Left ventricle myocardium superior (tissue), 1 donor: ENCODE measurements around the gene PXK. TPM values are rescaled to one million over a fixed set of nuclear protein-coding genes. Genes with fewer than 3 reads are reported as not detected.

ENCODE experiments used
- ATAC-seq: fragments of 200-7000 bp; cut with Tn5 transposase; one replicate; pipeline ENCODE4 v1.9.1; 2020; ENCODE audit warnings: mild to moderate bottlenecking, moderate library complexity
- DNase-seq: peaks from one replicate; pipeline ENCODE4 v3.0.0-alpha.2; 2020
- intact Hi-C: fragments of 100-400 bp; cut with micrococcal nuclease; formaldehyde crosslinking; loops from one replicate; pipeline ENCODE4 v1.11.0; 2022
- total RNA-seq: library from RNA; stranded (reverse); fragmentation: NEBNext Ultra II Directional; extraction: Animal tissue kit (Norgen Biotek cat#: 25700); gene quantifications from one replicate; pipeline ENCODE4 v1.2.1, GENCODE V29; 2021
- donor health status: DM: no; HTN: yes; CAD: no; lungs with severe emphysema.

The PXK gene
- total RNA-seq, 1 donor from 2014 or later, result 12.9 TPM

DNA sequence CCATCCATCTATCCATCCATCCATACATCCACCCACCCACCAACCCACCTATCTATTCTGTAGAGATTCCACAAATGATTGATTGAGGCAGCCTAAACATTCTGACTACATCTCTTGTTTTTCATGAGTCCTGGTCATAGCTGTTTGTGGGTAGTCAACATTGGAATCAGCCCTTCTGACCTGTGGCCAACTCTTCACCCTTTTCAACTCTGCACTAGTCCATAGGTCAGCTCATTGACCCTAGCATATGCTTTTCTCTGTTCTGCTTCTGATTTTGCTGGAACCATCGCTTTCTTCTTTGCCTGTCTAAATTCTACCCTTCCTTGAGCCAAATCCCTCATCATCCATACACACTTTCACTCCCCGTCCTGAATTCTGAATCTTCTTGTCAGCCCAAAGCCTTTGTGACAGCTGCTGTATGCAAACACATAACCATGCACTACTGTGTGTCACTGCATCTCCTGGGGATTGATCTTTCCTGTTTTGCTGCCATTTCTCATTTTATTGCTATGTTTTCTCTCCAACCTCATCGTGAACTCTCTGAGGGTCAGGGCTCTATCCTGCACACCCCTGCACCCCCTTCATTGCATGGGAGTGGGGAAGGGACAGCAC, 142.4 kb downstream of the PXK start:
- intact Hi-C loops, result no loop called here
- DNase-seq (no peak), ATAC-seq (no peak)

Other genes starting within 250 kb of the PXK start
- gene DNASE1L3, start 121.9 kb upstream of the PXK start, total RNA-seq, result 1.9 TPM
- gene ABHD6, start 95.1 kb upstream of the PXK start, total RNA-seq, result 9.1 TPM
- 25.0 TPM for gene RPP14, start 26.6 kb upstream of the PXK start, total RNA-seq
- gene HTD2, start 26.4 kb upstream of the PXK start, total RNA-seq, result 14.9 TPM
- gene PDHB, start 100.9 kb downstream of the PXK start, total RNA-seq, result 225 TPM
- 8.5 TPM for gene KCTD6, start 159.2 kb downstream of the PXK start, total RNA-seq
- gene ACOX2, start 204.3 kb downstream of the PXK start, total RNA-seq, result 41.4 TPM
- 78.0 TPM for gene FAM107A, start 244.5 kb downstream of the PXK start, total RNA-seq